K562 (cell line): ENCODE measurements around the gene CALHM3. TPM values are rescaled to one million over a fixed set of nuclear protein-coding genes. Genes with fewer than 3 reads are reported as not detected.

Experiments used
- CHD1 ChIP-seq: fragments of 200-600 bp; sonication (generic); IDR thresholded peaks from one replicate; pipeline ENCODE4 v1.6.1; 2012; ENCODE audit warnings: mild to moderate bottlenecking, moderate library complexity, low read length, inconsistent platforms
- DIDO1 ChIP-seq: fragments of 450-650 bp; IDR thresholded peaks from 2 replicates; pipeline ENCODE4 v1.6.1; 2016; ENCODE audit warnings: low read depth, missing biosample characterization, missing genetic modification characterization
- FOXA3 ChIP-seq, 2 experiments: fragments of 450-650 bp in 1 of 2; sonication (generic) in 1 of 2; formaldehyde crosslinking; IDR thresholded peaks in 1 of 2; conservative IDR thresholded peaks in 1 of 2; 2 replicates each; pipeline versions ENCODE4 v1.4.0 to v1.8.0; 2020 to 2022; ENCODE audit warnings: mild to moderate bottlenecking in 2 of 2, missing genetic modification reagents in 1 of 2
- JUND ChIP-seq, 2 experiments: IDR thresholded peaks; 2 replicates in 1 of 2; 3 replicates in 1 of 2; pipeline ENCODE4 v1.6.1; 2011; ENCODE audit warnings: borderline replicate concordance in 2 of 2, low read depth in 2 of 2, low read length in 2 of 2, improper control_type of control experiment in 1 of 2, missing biosample characterization in 1 of 2, missing genetic modification characterization in 1 of 2, missing genetic modification reagents in 1 of 2
- KDM1A ChIP-seq, 2 experiments: fragments of 450-650 bp; IDR thresholded peaks; 2 replicates each; pipeline ENCODE4 v1.6.1; 2016; ENCODE audit warnings: mild to moderate bottlenecking in 2 of 2
- NFIC ChIP-seq: fragments of 450-650 bp; IDR thresholded peaks from 2 replicates; pipeline ENCODE4 v1.6.1; 2017; ENCODE audit warnings: mild to moderate bottlenecking, inconsistent platforms
- SRSF7 ChIP-seq: fragments of 200-400 bp; formaldehyde crosslinking; optimal IDR thresholded peaks from 2 replicates; pipeline ENCODE3; 2017; ENCODE audit warnings: mild to moderate bottlenecking, low read depth, low read length
- TBP ChIP-seq: optimal IDR thresholded peaks from 2 replicates; pipeline ENCODE3; 2011; ENCODE audit warnings: low read depth, low read length, improper control_type of control experiment
- ZNF197 ChIP-seq: fragments of 200-800 bp; sonication (Bioruptor generic); IDR thresholded peaks from 2 replicates; pipeline ENCODE4 v1.6.1; 2016; ENCODE audit warnings: low read depth, missing genetic modification characterization, missing compliant biosample characterization
- ZNF253 ChIP-seq: fragments of 250-450 bp; sonication (Bioruptor Pico); conservative IDR thresholded peaks from 2 replicates; pipeline ENCODE4 v1.6.1; 2021; ENCODE audit warnings: mild to moderate bottlenecking
- ZNF76 ChIP-seq: fragments of 250-450 bp; sonication (Bioruptor Pico); IDR thresholded peaks from 2 replicates; pipeline ENCODE4 v1.4.0; 2020; ENCODE audit warnings: mild to moderate bottlenecking, moderate library complexity, borderline replicate concordance
- polyA plus RNA-seq, 8 experiments: library from polyadenylated mRNA; depleted of rRNA in 4 of 8; stranded (reverse) in 5 of 8; unstranded in 3 of 8; fragments of >200 nt; fragmentation: Nextera tagmentation in 2 of 8; fragmentation: Illumina TruSeq in 1 of 8; extraction: Ambion mirVana in 2 of 8; extraction: Trizol in 1 of 8; gene quantifications; 2 replicates each; pipeline versions ENCODE4 v1.2.1 to v1.2.3, GENCODE V29; 2011 to 2014; ENCODE audit warnings: inconsistent platforms in 1 of 8, missing spikeins in 1 of 8
- total RNA-seq, 7 experiments: library from RNA; depleted of rRNA in 6 of 7; stranded (reverse); fragments of >200 nt in 6 of 7; fragmentation: Illumina TruSeq in 2 of 7; extraction: Trizol in 2 of 7; gene quantifications; 2 replicates each; pipeline versions ENCODE4 v1.2.1 to v1.2.3, GENCODE V29; 2011 to 2021; ENCODE audit warnings: low replicate concordance in 1 of 7
- TF ChIP-seq, protein P1 (sequence below): fragments of 150-350 bp; IDR thresholded peaks from 2 replicates; pipeline ENCODE4 v1.6.1; 2014; ENCODE audit warnings: low read depth, mild to moderate bottlenecking, low read length, borderline replicate concordance
- TF ChIP-seq, protein P2 (sequence below): sonication (generic); formaldehyde crosslinking; IDR thresholded peaks from 2 replicates; pipeline ENCODE4 v1.8.0; 2022; ENCODE audit warnings: mild to moderate bottlenecking, low read depth, missing genetic modification reagents
- TF ChIP-seq, protein P3 (sequence below): fragments of 250-450 bp; sonication (Bioruptor Pico); IDR thresholded peaks from 2 replicates; pipeline ENCODE4 v1.6.1; 2021; ENCODE audit warnings: mild to moderate bottlenecking
- TF ChIP-seq, protein P4 (sequence below): fragments of 250-450 bp; sonication (Bioruptor Pico); IDR thresholded peaks from 2 replicates; pipeline ENCODE4 v1.9.0; 2021; ENCODE audit warnings: mild to moderate bottlenecking, inconsistent platforms
- TF ChIP-seq, protein P5 (sequence below), 3 experiments: IDR thresholded peaks in 2 of 3; conservative IDR thresholded peaks in 1 of 3; 2 replicates each; pipeline ENCODE4 v1.5.1; 2011 to 2012; ENCODE audit warnings: low read length in 3 of 3, mild to moderate bottlenecking in 3 of 3, control low read depth in 2 of 3, improper control_type of control experiment in 1 of 3, inconsistent platforms in 1 of 3, low read depth in 1 of 3, mixed read lengths in 1 of 3, moderate library complexity in 1 of 3; ENCODE audit not compliant: insufficient read depth in 2 of 3

Gene CALHM3
- total and polyA plus RNA-seq, 9 of the 15 experiments (the other 6 are each of a cell fraction or from before 2014, with no cell fraction given) = not detected

DNA sequence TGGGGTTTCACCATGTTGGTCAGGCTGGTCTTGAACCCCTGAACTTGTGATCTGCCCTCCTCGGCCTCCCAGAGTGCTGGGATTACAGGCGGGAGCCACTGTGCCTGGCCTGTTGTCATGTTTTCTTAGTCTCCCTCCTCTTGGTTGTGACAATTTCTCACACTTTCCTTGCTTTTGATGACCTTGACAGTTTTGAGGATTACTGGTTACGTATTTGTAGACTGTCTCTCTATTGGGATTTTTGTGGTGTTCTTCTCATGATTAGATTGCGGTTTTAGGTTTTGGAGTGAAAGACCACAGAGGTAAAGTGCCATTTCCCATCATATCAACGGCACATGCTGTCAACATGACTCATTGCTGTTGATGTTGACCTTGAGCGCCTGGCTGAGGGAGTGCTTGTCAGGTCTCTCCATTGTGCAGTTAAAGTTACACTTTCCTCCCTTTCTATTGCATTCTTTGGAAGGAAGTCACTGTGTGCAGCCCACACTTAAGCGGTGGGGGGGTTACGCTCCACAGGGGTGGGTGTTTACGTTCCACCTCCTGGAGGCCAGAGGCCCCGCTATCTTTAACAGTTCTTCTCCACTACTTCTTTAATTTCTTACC, 25.2 kb upstream of the CALHM3 start (continued):
- TF ChIP-seq TBP (no peak), KDM1A (IDR thresholded peaks at IDR 0.05) (peak; percentile 98), ZNF253 (CRISPR knock-in tag) (no peak), SRSF7 (no peak), CHD1 (no peak), ZNF197 (no peak), DIDO1 (no peak), NFIC (no peak; the same call in 1 of the 2 replicates), JUND (IDR thresholded peaks at IDR 0.05; ENCODE audit: borderline replicate concordance, low read depth, low read length) (peak; percentile 96), JUND (tag; IDR thresholded peaks at IDR 0.05; ENCODE audit: borderline replicate concordance, low read depth, low read length) (peak; percentile 94; the same call in 2 of the 3 replicates), ZNF76 (CRISPR knock-in tag) (no peak), FOXA3 (CRISPR knock-in tag; conservative IDR thresholded peaks at IDR 0.05 in 1 of 2, IDR thresholded peaks at IDR 0.05 in 1 of 2) (peak; percentile 83 to 92)
- TF ChIP-seq, protein P1, sequence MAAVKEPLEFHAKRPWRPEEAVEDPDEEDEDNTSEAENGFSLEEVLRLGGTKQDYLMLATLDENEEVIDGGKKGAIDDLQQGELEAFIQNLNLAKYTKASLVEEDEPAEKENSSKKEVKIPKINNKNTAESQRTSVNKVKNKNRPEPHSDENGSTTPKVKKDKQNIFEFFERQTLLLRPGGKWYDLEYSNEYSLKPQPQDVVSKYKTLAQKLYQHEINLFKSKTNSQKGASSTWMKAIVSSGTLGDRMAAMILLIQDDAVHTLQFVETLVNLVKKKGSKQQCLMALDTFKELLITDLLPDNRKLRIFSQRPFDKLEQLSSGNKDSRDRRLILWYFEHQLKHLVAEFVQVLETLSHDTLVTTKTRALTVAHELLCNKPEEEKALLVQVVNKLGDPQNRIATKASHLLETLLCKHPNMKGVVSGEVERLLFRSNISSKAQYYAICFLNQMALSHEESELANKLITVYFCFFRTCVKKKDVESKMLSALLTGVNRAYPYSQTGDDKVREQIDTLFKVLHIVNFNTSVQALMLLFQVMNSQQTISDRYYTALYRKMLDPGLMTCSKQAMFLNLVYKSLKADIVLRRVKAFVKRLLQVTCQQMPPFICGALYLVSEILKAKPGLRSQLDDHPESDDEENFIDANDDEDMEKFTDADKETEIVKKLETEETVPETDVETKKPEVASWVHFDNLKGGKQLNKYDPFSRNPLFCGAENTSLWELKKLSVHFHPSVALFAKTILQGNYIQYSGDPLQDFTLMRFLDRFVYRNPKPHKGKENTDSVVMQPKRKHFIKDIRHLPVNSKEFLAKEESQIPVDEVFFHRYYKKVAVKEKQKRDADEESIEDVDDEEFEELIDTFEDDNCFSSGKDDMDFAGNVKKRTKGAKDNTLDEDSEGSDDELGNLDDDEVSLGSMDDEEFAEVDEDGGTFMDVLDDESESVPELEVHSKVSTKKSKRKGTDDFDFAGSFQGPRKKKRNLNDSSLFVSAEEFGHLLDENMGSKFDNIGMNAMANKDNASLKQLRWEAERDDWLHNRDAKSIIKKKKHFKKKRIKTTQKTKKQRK = no peak
- TF ChIP-seq, protein P2, sequence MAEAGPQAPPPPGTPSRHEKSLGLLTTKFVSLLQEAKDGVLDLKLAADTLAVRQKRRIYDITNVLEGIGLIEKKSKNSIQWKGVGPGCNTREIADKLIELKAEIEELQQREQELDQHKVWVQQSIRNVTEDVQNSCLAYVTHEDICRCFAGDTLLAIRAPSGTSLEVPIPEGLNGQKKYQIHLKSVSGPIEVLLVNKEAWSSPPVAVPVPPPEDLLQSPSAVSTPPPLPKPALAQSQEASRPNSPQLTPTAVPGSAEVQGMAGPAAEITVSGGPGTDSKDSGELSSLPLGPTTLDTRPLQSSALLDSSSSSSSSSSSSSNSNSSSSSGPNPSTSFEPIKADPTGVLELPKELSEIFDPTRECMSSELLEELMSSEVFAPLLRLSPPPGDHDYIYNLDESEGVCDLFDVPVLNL (CRISPR knock-in tag) = no peak
- TF ChIP-seq, protein P3, sequence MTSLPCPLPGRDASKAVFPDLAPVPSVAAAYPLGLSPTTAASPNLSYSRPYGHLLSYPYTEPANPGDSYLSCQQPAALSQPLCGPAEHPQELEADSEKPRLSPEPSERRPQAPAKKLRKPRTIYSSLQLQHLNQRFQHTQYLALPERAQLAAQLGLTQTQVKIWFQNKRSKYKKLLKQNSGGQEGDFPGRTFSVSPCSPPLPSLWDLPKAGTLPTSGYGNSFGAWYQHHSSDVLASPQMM = no peak
- TF ChIP-seq, protein P4, sequence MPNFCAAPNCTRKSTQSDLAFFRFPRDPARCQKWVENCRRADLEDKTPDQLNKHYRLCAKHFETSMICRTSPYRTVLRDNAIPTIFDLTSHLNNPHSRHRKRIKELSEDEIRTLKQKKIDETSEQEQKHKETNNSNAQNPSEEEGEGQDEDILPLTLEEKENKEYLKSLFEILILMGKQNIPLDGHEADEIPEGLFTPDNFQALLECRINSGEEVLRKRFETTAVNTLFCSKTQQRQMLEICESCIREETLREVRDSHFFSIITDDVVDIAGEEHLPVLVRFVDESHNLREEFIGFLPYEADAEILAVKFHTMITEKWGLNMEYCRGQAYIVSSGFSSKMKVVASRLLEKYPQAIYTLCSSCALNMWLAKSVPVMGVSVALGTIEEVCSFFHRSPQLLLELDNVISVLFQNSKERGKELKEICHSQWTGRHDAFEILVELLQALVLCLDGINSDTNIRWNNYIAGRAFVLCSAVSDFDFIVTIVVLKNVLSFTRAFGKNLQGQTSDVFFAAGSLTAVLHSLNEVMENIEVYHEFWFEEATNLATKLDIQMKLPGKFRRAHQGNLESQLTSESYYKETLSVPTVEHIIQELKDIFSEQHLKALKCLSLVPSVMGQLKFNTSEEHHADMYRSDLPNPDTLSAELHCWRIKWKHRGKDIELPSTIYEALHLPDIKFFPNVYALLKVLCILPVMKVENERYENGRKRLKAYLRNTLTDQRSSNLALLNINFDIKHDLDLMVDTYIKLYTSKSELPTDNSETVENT = no peak
- TF ChIP-seq, protein P5, sequence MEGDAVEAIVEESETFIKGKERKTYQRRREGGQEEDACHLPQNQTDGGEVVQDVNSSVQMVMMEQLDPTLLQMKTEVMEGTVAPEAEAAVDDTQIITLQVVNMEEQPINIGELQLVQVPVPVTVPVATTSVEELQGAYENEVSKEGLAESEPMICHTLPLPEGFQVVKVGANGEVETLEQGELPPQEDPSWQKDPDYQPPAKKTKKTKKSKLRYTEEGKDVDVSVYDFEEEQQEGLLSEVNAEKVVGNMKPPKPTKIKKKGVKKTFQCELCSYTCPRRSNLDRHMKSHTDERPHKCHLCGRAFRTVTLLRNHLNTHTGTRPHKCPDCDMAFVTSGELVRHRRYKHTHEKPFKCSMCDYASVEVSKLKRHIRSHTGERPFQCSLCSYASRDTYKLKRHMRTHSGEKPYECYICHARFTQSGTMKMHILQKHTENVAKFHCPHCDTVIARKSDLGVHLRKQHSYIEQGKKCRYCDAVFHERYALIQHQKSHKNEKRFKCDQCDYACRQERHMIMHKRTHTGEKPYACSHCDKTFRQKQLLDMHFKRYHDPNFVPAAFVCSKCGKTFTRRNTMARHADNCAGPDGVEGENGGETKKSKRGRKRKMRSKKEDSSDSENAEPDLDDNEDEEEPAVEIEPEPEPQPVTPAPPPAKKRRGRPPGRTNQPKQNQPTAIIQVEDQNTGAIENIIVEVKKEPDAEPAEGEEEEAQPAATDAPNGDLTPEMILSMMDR (IDR thresholded peaks at IDR 0.05 in 2 of 3, conservative IDR thresholded peaks at IDR 0.05 in 1 of 3; ENCODE audit: insufficient read depth in 2 of 3, low read depth in 1 of 3, low read length in 3 of 3) = no peak
